ENCODE measurements around the gene PRSS37.
"Not testable (repeated sequence)": the region's sequence is repeated elsewhere in the genome, so short reads cannot be mapped to it uniquely, and the experiment has no call there.

The PRSS37 gene

GRCh38 chr7:141841385-141841784 lies at the start of gene PRSS37:
Gene PRSS37, minus strand, starts transcription at chr7:141841485. Its CDS starts 436 bp downstream, at chr7:141841049.
- no peak for DNase-seq

GRCh38 chr7:141889321-141889720 lies 48.0 kb upstream of the PRSS37 start:
- no peak for DNase-seq

- no peak for DNase-seq
Measured at GRCh38 chr7:141884539-141885225, 43.4 kb upstream of the PRSS37 start.

GRCh38 chr7:141880960-141881359 lies 39.7 kb upstream of the PRSS37 start:
- no peak for DNase-seq

GRCh38 chr7:141877365-141877764 lies 36.1 kb upstream of the PRSS37 start:
- no peak for DNase-seq

- no peak for DNase-seq
Measured at GRCh38 chr7:141876371-141876770, 35.1 kb upstream of the PRSS37 start.

GRCh38 chr7:141875453-141875852 lies 34.2 kb upstream of the PRSS37 start:
- no peak for DNase-seq

GRCh38 chr7:141874787-141875186 lies 33.5 kb upstream of the PRSS37 start:
- no peak for DNase-seq

- no peak for DNase-seq
Measured at GRCh38 chr7:141872931-141873330, 31.6 kb upstream of the PRSS37 start.

GRCh38 chr7:141866974-141867373 lies 25.7 kb upstream of the PRSS37 start:
- no peak for DNase-seq

- DNase-seq, result no peak
Measured at GRCh38 chr7:141864765-141865447, 23.6 kb upstream of the PRSS37 start.

- DNase-seq, result no peak
Measured at GRCh38 chr7:141860207-141860606, 18.9 kb upstream of the PRSS37 start.

GRCh38 chr7:141847996-141848395 lies 6.7 kb upstream of the PRSS37 start:
- DNase-seq, result no peak

- no peak for DNase-seq
Measured at GRCh38 chr7:141844256-141844655, 3.0 kb upstream of the PRSS37 start.

- no peak for DNase-seq
Measured at GRCh38 chr7:141842904-141843303, 1.6 kb upstream of the PRSS37 start.

GRCh38 chr7:141840708-141841107 lies 577 bp downstream of the PRSS37 start:
- no peak for DNase-seq

- DNase-seq, result no peak
Measured at GRCh38 chr7:141839256-141839655, 2.0 kb downstream of the PRSS37 start.

- no peak for DNase-seq
Measured at GRCh38 chr7:141838581-141838980, 2.7 kb downstream of the PRSS37 start.

GRCh38 chr7:141837683-141838082 lies 3.6 kb downstream of the PRSS37 start:
- DNase-seq, result no peak

GRCh38 chr7:141822432-141822831 lies 18.9 kb downstream of the PRSS37 start:
- not testable (repeated sequence) for DNase-seq

GRCh38 chr7:141820067-141820466 lies 21.2 kb downstream of the PRSS37 start:
- no peak for DNase-seq

GRCh38 chr7:141792526-141792925 lies 48.8 kb downstream of the PRSS37 start:
- DNase-seq, result no peak

- DNase-seq, result no peak
Measured at GRCh38 chr7:141789917-141790316, 51.4 kb downstream of the PRSS37 start, which contains the start of gene TAS2R5. Gene TAS2R5, plus strand, starts transcription at chr7:141790217. Its CDS starts 145 bp downstream, at chr7:141790362.

- no peak for DNase-seq
Measured at GRCh38 chr7:141788296-141788695, 53.0 kb downstream of the PRSS37 start.
